HG03103 (cell line): ENCODE measurements around the gene COL4A2.

Experiments used
- ATAC-seq: cut with Tn5 transposase; IDR thresholded peaks from one replicate; pipeline ENCODE4 v1.9.1; 2021; ENCODE audit warnings: low read depth; ENCODE audit not compliant: unreplicated experiment

The COL4A2 gene

GRCh38 chr13:110351636-110352420 is 44.7 kb downstream of the COL4A2 start:
- no peak for ATAC-seq

- ATAC-seq = no peak
These were observed 45.7 kb downstream of the COL4A2 start for GRCh38 chr13:110352735-110353134.

GRCh38 chr13:110353339-110353977 is 46.4 kb downstream of the COL4A2 start:
- ATAC-seq = no peak

- ATAC-seq = no peak
These were observed 47.1 kb downstream of the COL4A2 start for GRCh38 chr13:110354123-110354627.

GRCh38 chr13:110354715-110355473 is 47.8 kb downstream of the COL4A2 start:
- no peak for ATAC-seq

- no peak for ATAC-seq
These were observed 49.3 kb downstream of the COL4A2 start for GRCh38 chr13:110356362-110356761.

GRCh38 chr13:110358381-110358780 is 51.3 kb downstream of the COL4A2 start:
- no peak for ATAC-seq

- ATAC-seq = no peak
These were observed 52.8 kb downstream of the COL4A2 start for GRCh38 chr13:110359840-110360301.

GRCh38 chr13:110360598-110360997 is 53.5 kb downstream of the COL4A2 start:
- ATAC-seq = no peak

GRCh38 chr13:110361365-110361911 is 54.4 kb downstream of the COL4A2 start:
- no peak for ATAC-seq

GRCh38 chr13:110363010-110363409 is 55.9 kb downstream of the COL4A2 start:
- no peak for ATAC-seq

GRCh38 chr13:110364081-110364480 is 57.0 kb downstream of the COL4A2 start:
- ATAC-seq = no peak

GRCh38 chr13:110365876-110366275 is 58.8 kb downstream of the COL4A2 start:
- ATAC-seq = no peak

- ATAC-seq = no peak
These were observed 59.6 kb downstream of the COL4A2 start for GRCh38 chr13:110366733-110367132.

- ATAC-seq = no peak
These were observed 60.5 kb downstream of the COL4A2 start for GRCh38 chr13:110367620-110368019.

- no peak for ATAC-seq
These were observed 61.3 kb downstream of the COL4A2 start for GRCh38 chr13:110368408-110368807.

- ATAC-seq = no peak
These were observed 62.3 kb downstream of the COL4A2 start for GRCh38 chr13:110369400-110369799.

- ATAC-seq = no peak
These were observed 64.7 kb downstream of the COL4A2 start for GRCh38 chr13:110371550-110372465.

- no peak for ATAC-seq
These were observed 65.6 kb downstream of the COL4A2 start for GRCh38 chr13:110372676-110373075.

- no peak for ATAC-seq
These were observed 66.5 kb downstream of the COL4A2 start for GRCh38 chr13:110373617-110374016.
